Activated T-cell treated with anti-CD3 and anti-CD28 coated beads for 4 hours (primary cell): ENCODE results near the gene BLVRA.
"Not testable (repeated sequence)": the region's sequence is repeated elsewhere in the genome, so short reads cannot be mapped to it uniquely, and the experiment has no call there.

Experiments used
- DNase-seq: peaks from one replicate; pipeline ENCODE4 v3.0.0-alpha.2; 2020

BLVRA gene

GRCh38 chr7:43758029-43758821 is at the start of gene BLVRA:
Gene BLVRA (plus strand): TSS chr7:43758680. CDS start chr7:43771159, 12,479 bp downstream.
- DNase-seq, result peak; percentile 40

- DNase-seq, result no peak
Observed at GRCh38 chr7:43711503-43711902, 47.0 kb upstream of the BLVRA start.

- not testable (repeated sequence) for DNase-seq
Observed at GRCh38 chr7:43715966-43716365, 42.5 kb upstream of the BLVRA start.

GRCh38 chr7:43716598-43716997 is 41.9 kb upstream of the BLVRA start:
- no peak for DNase-seq

- no peak for DNase-seq
Observed at GRCh38 chr7:43721193-43721806, 37.2 kb upstream of the BLVRA start.

GRCh38 chr7:43723007-43723341 is 35.5 kb upstream of the BLVRA start:
- DNase-seq, result no peak

- DNase-seq, result no peak
Observed at GRCh38 chr7:43725251-43725650, 33.2 kb upstream of the BLVRA start.

- DNase-seq, result no peak
Observed at GRCh38 chr7:43726466-43726865, 32.0 kb upstream of the BLVRA start.

GRCh38 chr7:43727003-43727402 is 31.5 kb upstream of the BLVRA start:
- DNase-seq, result no peak

GRCh38 chr7:43727494-43727893 is 31.0 kb upstream of the BLVRA start:
- DNase-seq, result no peak

- peak; percentile 72 for DNase-seq
Observed at GRCh38 chr7:43729214-43729923, 29.1 kb upstream of the BLVRA start, which contains the start of gene COA1. Gene COA1 (minus strand): TSS chr7:43729523. CDS start chr7:43648614, 80,909 bp downstream.

- DNase-seq, result no peak
Observed at GRCh38 chr7:43729924-43730248, 28.6 kb upstream of the BLVRA start.

GRCh38 chr7:43731494-43731893 is 27.0 kb upstream of the BLVRA start:
- DNase-seq, result not testable (repeated sequence)

GRCh38 chr7:43734575-43735332 is 23.7 kb upstream of the BLVRA start:
- not testable (repeated sequence) for DNase-seq

GRCh38 chr7:43735403-43735801 is 23.1 kb upstream of the BLVRA start:
- DNase-seq, result no peak

- DNase-seq, result no peak
Observed at GRCh38 chr7:43735802-43736603, 22.5 kb upstream of the BLVRA start.

- DNase-seq, result no peak
Observed at GRCh38 chr7:43737467-43738127, 20.9 kb upstream of the BLVRA start.

- DNase-seq, result no peak
Observed at GRCh38 chr7:43742692-43743091, 15.8 kb upstream of the BLVRA start.

- DNase-seq, result no peak
Observed at GRCh38 chr7:43747328-43748105, 11.0 kb upstream of the BLVRA start.

GRCh38 chr7:43749383-43749940 is 9.0 kb upstream of the BLVRA start:
- DNase-seq, result no peak
